H9 (cell line): Measurements from ENCODE around the gene ATXN10. TPM values are rescaled to one million over a fixed set of nuclear protein-coding genes. Genes with fewer than 3 reads are reported as not detected.

Experiments
- DNase-seq: peaks from one replicate; pipeline ENCODE4 v3.0.0-alpha.2; 2017
- H2AFZ ChIP-seq: one replicate; pipeline ENCODE4 v1.6.1; 2013; ENCODE audit warnings: mild to moderate bottlenecking, low read length, control low read depth, moderate library complexity
- H2AK5ac ChIP-seq: 2 replicates; pipeline ENCODE4 v1.6.1; 2013; ENCODE audit warnings: low read length, control low read depth, mixed read lengths; ENCODE audit not compliant: insufficient read length
- H2BK120ac ChIP-seq: one replicate; pipeline ENCODE4 v1.6.1; 2013; ENCODE audit warnings: low read depth, mild to moderate bottlenecking, low read length, control low read depth, inconsistent platforms; ENCODE audit not compliant: poor library complexity, severe bottlenecking
- H2BK12ac ChIP-seq: 2 replicates; pipeline ENCODE4 v1.6.1; 2013; ENCODE audit warnings: low read length, control low read depth, mixed read lengths, low read depth; ENCODE audit not compliant: insufficient read length
- H2BK15ac ChIP-seq: 2 replicates; pipeline ENCODE4 v1.6.1; 2013; ENCODE audit warnings: low read depth, low read length, control low read depth
- H2BK20ac ChIP-seq: one replicate; pipeline ENCODE4 v1.6.1; 2013; ENCODE audit warnings: low read depth, mild to moderate bottlenecking, low read length, control low read depth, inconsistent platforms; ENCODE audit not compliant: poor library complexity, severe bottlenecking
- H2BK5ac ChIP-seq: 2 replicates; pipeline ENCODE4 v1.6.1; 2013; ENCODE audit warnings: low read length, control low read depth, mixed read lengths; ENCODE audit not compliant: insufficient read length
- H3K14ac ChIP-seq: 2 replicates; pipeline ENCODE4 v1.6.1; 2013; ENCODE audit warnings: low read length, control low read depth; ENCODE audit not compliant: insufficient read depth
- H3K18ac ChIP-seq: 2 replicates; pipeline ENCODE4 v1.6.1; 2013; ENCODE audit warnings: low read depth, mild to moderate bottlenecking, mixed read lengths, low read length, control low read depth; ENCODE audit not compliant: insufficient read length
- H3K23ac ChIP-seq: 2 replicates; pipeline ENCODE4 v1.6.1; 2013; ENCODE audit warnings: low read length, control low read depth, mixed read lengths, low read depth; ENCODE audit not compliant: insufficient read length
- H3K23me2 ChIP-seq: 2 replicates; pipeline ENCODE4 v1.6.1; 2013; ENCODE audit warnings: low read depth, mild to moderate bottlenecking, mixed read lengths, low read length, control low read depth; ENCODE audit not compliant: insufficient read length, poor library complexity, severe bottlenecking
- H3K27ac ChIP-seq: 2 replicates; pipeline ENCODE4 v1.5.1; 2013; ENCODE audit warnings: low read length, control low read depth, mixed read lengths, low read depth; ENCODE audit not compliant: insufficient read length
- H3K27me3 ChIP-seq: 2 replicates; pipeline ENCODE4 v1.6.1; 2013; ENCODE audit warnings: low read length, control low read depth, inconsistent platforms; ENCODE audit not compliant: insufficient read depth
- H3K4ac ChIP-seq: 2 replicates; pipeline ENCODE4 v1.6.1; 2013; ENCODE audit warnings: low read depth, mild to moderate bottlenecking, control low read depth, inconsistent platforms, low read length, moderate library complexity
- H3K4me1 ChIP-seq: 2 replicates; pipeline ENCODE4 v1.6.1; 2013; ENCODE audit warnings: low read length, control low read depth, inconsistent platforms; ENCODE audit not compliant: insufficient read depth
- H3K4me2 ChIP-seq: 2 replicates; pipeline ENCODE4 v1.6.1; 2013; ENCODE audit warnings: low read length, control low read depth, mixed read lengths; ENCODE audit not compliant: insufficient read length, insufficient read depth
- H3K56ac ChIP-seq: 2 replicates; pipeline ENCODE4 v1.6.1; 2013; ENCODE audit warnings: low read depth, mild to moderate bottlenecking, mixed read lengths, low read length, control low read depth; ENCODE audit not compliant: insufficient read length
- H3K79me1 ChIP-seq: 2 replicates; pipeline ENCODE4 v1.6.1; 2013; ENCODE audit warnings: low read depth, mild to moderate bottlenecking, moderate library complexity, low read length, control low read depth, inconsistent platforms; ENCODE audit not compliant: insufficient read depth, poor library complexity, severe bottlenecking
- H3K79me2 ChIP-seq: 2 replicates; pipeline ENCODE4 v1.6.1; 2013; ENCODE audit warnings: low read length, control low read depth, inconsistent platforms; ENCODE audit not compliant: insufficient read depth
- H3K9ac ChIP-seq: 2 replicates; pipeline ENCODE4 v1.6.1; 2013; ENCODE audit warnings: low read length, control low read depth, mixed read lengths; ENCODE audit not compliant: insufficient read length; ENCODE audit errors: extremely low read depth
- H3K9me3 ChIP-seq: one replicate; pipeline ENCODE4 v1.6.1; 2013; ENCODE audit warnings: low read depth, low read length, inconsistent platforms; ENCODE audit not compliant: control insufficient read depth
- H3T11ph ChIP-seq: one replicate; pipeline ENCODE4 v1.6.1; 2013; ENCODE audit warnings: mild to moderate bottlenecking, low read length, control low read depth, inconsistent platforms
- H4K20me1 ChIP-seq: one replicate; pipeline ENCODE4 v1.6.1; 2013; ENCODE audit not compliant: control insufficient read depth, insufficient read length, insufficient read depth
- H4K5ac ChIP-seq: 2 replicates; pipeline ENCODE4 v1.6.1; 2013; ENCODE audit warnings: low read depth, mild to moderate bottlenecking, mixed read lengths, low read length, control low read depth; ENCODE audit not compliant: insufficient read length
- H4K8ac ChIP-seq: replicated peaks from 2 replicates; pipeline ENCODE4 v1.6.1; 2013; ENCODE audit warnings: low read length, control low read depth, mixed read lengths, low read depth; ENCODE audit not compliant: insufficient read length
- H4K91ac ChIP-seq: 2 replicates; pipeline ENCODE4 v1.6.1; 2013; ENCODE audit warnings: low read depth, mild to moderate bottlenecking, moderate library complexity, mixed read lengths, low read length, control low read depth; ENCODE audit not compliant: insufficient read length
- H3K27ac Mint-ChIP-seq, 3 experiments: 2 replicates in 2 of 3; 3 replicates in 1 of 3; pipeline ENCODE4 v1.8.0; 2020 to 2021; ENCODE audit warnings: mixed read lengths in 3 of 3, mild to moderate bottlenecking in 1 of 3, moderate library complexity in 1 of 3
- H3K27me3 Mint-ChIP-seq: 2 replicates; pipeline ENCODE4 v1.8.0; 2021; ENCODE audit warnings: low read depth, mild to moderate bottlenecking, moderate library complexity, mixed read lengths
- H3K36me3 Mint-ChIP-seq, 3 experiments: 2 replicates in 2 of 3; 3 replicates in 1 of 3; pipeline ENCODE4 v1.8.0; 2020 to 2021; ENCODE audit warnings: low read depth in 3 of 3, mixed read lengths in 3 of 3; ENCODE audit not compliant: insufficient read depth in 1 of 3
- H3K4me1 Mint-ChIP-seq, 2 experiments: 2 replicates each; pipeline ENCODE4 v1.8.0; 2020; ENCODE audit warnings: mixed read lengths in 2 of 2
- H3K4me3 Mint-ChIP-seq, 2 experiments: 2 replicates in 1 of 2; 3 replicates in 1 of 2; pipeline ENCODE4 v1.8.0; 2020 to 2021; ENCODE audit warnings: mild to moderate bottlenecking in 2 of 2, mixed read lengths in 2 of 2, moderate library complexity in 1 of 2
- H3K9me3 Mint-ChIP-seq, 2 experiments: 2 replicates in 1 of 2; 3 replicates in 1 of 2; pipeline ENCODE4 v1.8.0; 2020; ENCODE audit warnings: mild to moderate bottlenecking in 2 of 2, mixed read lengths in 2 of 2, moderate library complexity in 1 of 2
- CTCF ChIP-seq: fragments of 200-600 bp; sonication (generic); conservative IDR thresholded peaks from 3 replicates; pipeline ENCODE4 v1.8.0; 2021; ENCODE audit warnings: antibody characterized with exemption, mild to moderate bottlenecking
- WGBS: extraction: QIAGEN DNeasy Blood & Tissue Kit; methylation state at CpG from one replicate; pipeline ENCODE4 v1.1.7; 2013; ENCODE audit warnings: missing lambda C conversion rate, low lambda C conversion rate, mixed read lengths; ENCODE audit not compliant: insufficient read length; ENCODE audit errors: extremely low coverage; 5-methylcytosine and 5-hydroxymethylcytosine counted together
- total RNA-seq: library from RNA; stranded (reverse); gene quantifications from 2 replicates; pipeline ENCODE4 v1.2.1, GENCODE V29; 2021

ATXN10 gene
- total RNA-seq, 1 experiment from 2014 or later: 210 TPM

GRCh38 chr22:45842291-45842991 is 170.8 kb downstream of the ATXN10 start:
- peaks cover 2% of the 10 kb centered on the region; the same call in 1 of the 2 replicates for H3K4me1 ChIP-seq
- no peak overlapping the region for H3K9ac ChIP-seq
- H4K5ac ChIP-seq: no peak overlapping the region
- no peak for DNase-seq
- no peak overlapping the region for H2BK20ac ChIP-seq
- no peak overlapping the region for H2AFZ ChIP-seq
- no peak overlapping the region for H3T11ph ChIP-seq
- no peak overlapping the region for H4K8ac ChIP-seq
- H3K56ac ChIP-seq: no peak overlapping the region
- peaks cover 49 to 53% of the 10 kb centered on the region in 2 experiments for H3K4me1 Mint-ChIP-seq
- H3K4me2 ChIP-seq: no peak overlapping the region
- no peak for TF ChIP-seq CTCF
- no peak overlapping the region for H4K91ac ChIP-seq
- no peaks in the 10 kb centered on the region for H3K27me3 Mint-ChIP-seq
- no peak overlapping the region for H3K4ac ChIP-seq
- no peak overlapping the region for H2BK5ac ChIP-seq
- no peaks in the 10 kb centered on the region for H3K9me3 Mint-ChIP-seq
- H3K79me2 ChIP-seq: no peaks in the 10 kb centered on the region
- H2AK5ac ChIP-seq: no peak overlapping the region
- H2BK15ac ChIP-seq: no peak overlapping the region
- no peaks in the 10 kb centered on the region for H3K23me2 ChIP-seq
- no CpG with 5 or more reads among the region's 12 CpGs for WGBS
- H3K14ac ChIP-seq: no peak overlapping the region
- no peak overlapping the region for H3K4me3 Mint-ChIP-seq
- no peak overlapping the region for H3K27ac ChIP-seq
- H3K9me3 ChIP-seq: no peaks in the 10 kb centered on the region
- peak overlapping the region; percentile 3 to 35 (median 27); a peak in 4 of 7 replicates for H3K27ac Mint-ChIP-seq
- no peaks in the 10 kb centered on the region; a peak in 1 of 7 replicates for H3K36me3 Mint-ChIP-seq
- no peak overlapping the region for H2BK12ac ChIP-seq
- H3K79me1 ChIP-seq: no peaks in the 10 kb centered on the region
- no peak overlapping the region for H3K23ac ChIP-seq
- H4K20me1 ChIP-seq: no peaks in the 10 kb centered on the region
- no peak overlapping the region for H2BK120ac ChIP-seq
- H3K18ac ChIP-seq: no peak overlapping the region
- no peaks in the 10 kb centered on the region for H3K27me3 ChIP-seq
